Fibroblast of the aortic adventitia (primary cell): ENCODE results near the gene CCDC187. TPM values are rescaled to one million over a fixed set of nuclear protein-coding genes. Genes with fewer than 3 reads are reported as not detected.

Experiments used
- DNase-seq: peaks from one replicate; pipeline ENCODE4 v3.0.0-alpha.2; 2010; ENCODE audit warnings: low read depth
- H3K4me3 ChIP-seq: 2 replicates; pipeline ENCODE4 v1.5.1; 2011; ENCODE audit warnings: low read depth, mild to moderate bottlenecking, control low read depth, low read length, moderate library complexity
- total RNA-seq: library from RNA; depleted of rRNA; stranded (reverse); fragments of >200 nt; gene quantifications from 2 replicates; pipeline ENCODE4 v1.2.3, GENCODE V29; 2012; ENCODE audit warnings: low replicate concordance
- TF ChIP-seq, protein P1 (sequence below): IDR thresholded peaks from 2 replicates; pipeline ENCODE4 v1.5.1; 2011; ENCODE audit warnings: mild to moderate bottlenecking, low read length, control low read depth, inconsistent platforms; ENCODE audit not compliant: insufficient read depth

Gene CCDC187
- total RNA-seq, 1 donor, result under 0.01 TPM

DNA sequence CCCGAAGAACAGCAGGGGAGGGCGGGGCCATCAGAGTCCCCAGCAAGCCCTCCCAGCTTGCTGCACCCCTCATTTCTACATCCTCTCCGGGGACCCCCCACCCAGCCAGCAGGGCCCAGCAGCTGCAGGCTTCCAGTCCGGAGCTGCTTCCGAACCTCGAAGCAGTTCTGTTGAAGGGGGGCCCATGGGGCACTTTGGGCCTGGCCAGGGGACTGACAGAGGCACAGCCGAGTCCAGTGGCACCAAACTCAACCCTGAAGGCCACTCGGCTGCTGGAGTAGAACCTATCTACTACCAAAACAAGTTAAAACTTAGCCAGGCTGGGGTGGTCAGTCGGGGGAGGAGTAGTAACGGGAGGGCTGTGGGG lies 8.1 kb upstream of the CCDC187 start:
- TF ChIP-seq, protein P1, sequence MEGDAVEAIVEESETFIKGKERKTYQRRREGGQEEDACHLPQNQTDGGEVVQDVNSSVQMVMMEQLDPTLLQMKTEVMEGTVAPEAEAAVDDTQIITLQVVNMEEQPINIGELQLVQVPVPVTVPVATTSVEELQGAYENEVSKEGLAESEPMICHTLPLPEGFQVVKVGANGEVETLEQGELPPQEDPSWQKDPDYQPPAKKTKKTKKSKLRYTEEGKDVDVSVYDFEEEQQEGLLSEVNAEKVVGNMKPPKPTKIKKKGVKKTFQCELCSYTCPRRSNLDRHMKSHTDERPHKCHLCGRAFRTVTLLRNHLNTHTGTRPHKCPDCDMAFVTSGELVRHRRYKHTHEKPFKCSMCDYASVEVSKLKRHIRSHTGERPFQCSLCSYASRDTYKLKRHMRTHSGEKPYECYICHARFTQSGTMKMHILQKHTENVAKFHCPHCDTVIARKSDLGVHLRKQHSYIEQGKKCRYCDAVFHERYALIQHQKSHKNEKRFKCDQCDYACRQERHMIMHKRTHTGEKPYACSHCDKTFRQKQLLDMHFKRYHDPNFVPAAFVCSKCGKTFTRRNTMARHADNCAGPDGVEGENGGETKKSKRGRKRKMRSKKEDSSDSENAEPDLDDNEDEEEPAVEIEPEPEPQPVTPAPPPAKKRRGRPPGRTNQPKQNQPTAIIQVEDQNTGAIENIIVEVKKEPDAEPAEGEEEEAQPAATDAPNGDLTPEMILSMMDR, result no peak
- no peak for DNase-seq
- no peak overlapping the region for H3K4me3 ChIP-seq

DNA sequence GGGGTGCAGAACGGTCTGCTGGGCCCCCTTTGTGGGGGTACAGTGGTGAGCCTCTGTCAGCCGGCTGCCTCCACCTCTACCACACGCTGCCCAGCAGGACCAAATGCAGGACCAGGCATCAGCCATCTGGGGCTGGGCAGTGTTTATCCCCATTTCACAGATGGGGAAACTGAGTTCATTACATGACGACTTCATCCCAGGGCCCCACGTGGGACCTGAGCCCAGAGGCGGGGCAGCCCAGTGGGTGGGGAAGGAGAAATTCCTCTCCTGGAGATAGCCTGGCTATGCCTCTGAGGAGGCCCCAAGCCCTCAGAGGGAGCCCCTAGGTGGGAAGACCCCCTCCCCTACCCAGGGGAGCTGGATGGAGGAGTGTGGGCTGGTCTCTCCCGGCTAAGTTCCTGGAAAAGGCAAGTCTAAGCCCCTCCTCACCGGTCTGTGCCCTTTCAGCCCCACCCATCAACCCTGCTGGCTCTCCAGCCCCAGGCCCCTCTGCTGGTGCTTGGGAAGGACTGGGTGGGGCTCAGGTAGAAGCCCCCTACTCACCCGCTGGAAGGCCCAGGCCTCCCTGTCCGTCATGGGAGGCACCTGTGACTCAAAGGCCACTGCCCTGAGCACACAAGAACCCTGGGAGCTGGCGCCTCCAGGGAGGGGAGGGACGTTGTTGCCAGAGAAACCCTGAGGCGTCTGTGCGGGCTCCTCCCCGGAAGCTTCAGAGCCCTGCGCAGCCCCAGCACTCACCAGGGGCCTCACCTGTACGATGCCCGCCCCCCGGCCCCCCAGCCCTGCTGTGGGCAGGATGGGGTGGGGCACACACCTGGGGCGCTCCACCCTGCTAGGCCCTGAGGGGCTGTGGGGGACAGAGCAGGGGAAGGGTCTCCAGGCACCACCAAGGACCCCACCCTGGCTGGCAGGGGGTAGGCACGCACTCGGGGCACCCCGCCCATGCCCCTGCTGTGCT lies 7.4 kb upstream of the CCDC187 start:
- DNase-seq, result no peak
- TF ChIP-seq, protein P1, result no peak

DNA sequence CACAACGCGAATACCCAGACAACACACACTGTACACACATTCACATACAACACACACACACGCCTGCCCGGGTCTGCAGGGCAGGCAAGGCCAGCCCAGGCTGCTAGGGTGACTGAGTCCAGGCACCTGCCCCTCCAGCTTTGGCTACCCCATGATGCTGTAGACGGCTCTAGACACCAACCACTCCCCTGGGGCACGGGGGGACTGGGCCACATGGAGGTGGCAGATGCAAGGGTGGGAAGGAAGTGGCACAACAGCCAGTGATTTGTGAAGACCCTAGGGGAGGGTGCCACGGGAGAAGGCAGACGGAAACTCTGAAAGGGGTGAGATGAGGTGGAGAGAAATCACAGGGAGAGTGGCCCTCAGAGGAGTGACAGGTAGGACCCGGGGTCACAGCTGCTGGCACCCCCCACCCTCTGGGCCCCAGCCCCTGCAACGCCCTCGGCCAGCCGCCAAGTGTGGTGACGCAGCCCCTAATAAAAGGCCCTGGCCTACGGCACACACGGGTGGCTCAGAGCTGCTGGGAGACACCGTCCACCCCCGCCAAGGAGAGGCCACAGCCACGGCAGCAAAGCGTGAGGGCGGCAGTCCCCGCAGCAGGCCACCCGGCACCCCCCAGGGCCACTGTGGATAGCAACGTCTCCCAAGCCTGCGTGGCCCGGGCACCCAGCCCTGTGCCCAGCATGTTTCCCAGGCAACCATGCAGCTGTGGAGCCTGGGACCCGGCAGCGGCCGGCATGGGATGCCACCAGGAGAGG lies 6.6 kb upstream of the CCDC187 start:
- DNase-seq, result no peak
- no peak overlapping the region for H3K4me3 ChIP-seq
- TF ChIP-seq, protein P1, result no peak

More for the DNA sequence above, 7.4 kb upstream of the CCDC187 start:
- no peak overlapping the region for H3K4me3 ChIP-seq

DNA sequence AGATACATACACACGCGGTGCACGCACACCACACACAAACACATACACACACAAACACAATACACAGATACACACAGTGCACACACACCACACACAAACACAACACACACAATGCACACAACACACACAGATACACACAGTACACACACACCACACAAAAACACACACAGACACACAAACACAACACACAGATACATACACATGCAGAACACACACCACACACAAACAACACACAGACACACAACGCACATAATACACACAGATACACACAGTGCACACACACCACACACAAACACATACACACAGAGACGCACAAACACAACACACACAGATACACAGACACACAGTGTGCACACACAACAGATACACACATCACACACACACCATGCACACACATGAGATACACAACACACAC lies 5.9 kb upstream of the CCDC187 start:
- DNase-seq, result no peak
- no peak overlapping the region for H3K4me3 ChIP-seq
- TF ChIP-seq, protein P1, result no peak

DNA sequence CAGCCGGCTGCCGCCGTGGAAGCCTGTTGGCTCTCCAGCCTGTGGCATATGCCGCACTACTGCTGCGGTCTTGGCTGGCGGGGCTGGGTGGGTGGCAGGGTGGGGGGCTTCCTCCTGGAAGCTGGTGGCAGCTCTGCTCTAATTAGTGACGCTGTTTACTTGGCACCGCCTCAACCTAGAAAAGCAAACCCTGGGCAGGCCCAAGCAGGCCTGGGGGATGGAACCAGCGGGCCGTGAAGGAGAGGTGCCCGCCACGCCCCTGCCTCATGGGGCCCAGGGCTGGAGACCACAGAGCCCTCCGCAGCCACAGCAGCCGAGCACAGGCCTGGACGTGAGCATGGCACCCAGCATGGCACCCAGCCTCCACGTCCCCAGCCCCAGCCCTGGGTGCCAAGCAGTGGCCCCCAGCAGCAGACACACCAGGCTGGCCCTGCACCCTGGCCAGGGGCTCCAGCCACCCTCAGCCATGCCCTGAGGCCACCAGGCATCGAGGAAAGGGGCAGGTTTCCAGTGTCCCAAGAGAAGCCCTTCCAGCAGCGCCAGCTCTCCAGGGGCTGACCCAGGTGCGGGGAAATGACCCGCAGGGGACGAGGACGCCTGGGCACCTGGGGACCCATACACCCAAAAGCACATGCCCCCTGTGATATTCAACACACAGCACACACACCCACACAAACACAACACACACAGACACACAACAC lies 5.4 kb upstream of the CCDC187 start:
- no peak overlapping the region for H3K4me3 ChIP-seq
- no peak for DNase-seq
- TF ChIP-seq, protein P1, result no peak

DNA sequence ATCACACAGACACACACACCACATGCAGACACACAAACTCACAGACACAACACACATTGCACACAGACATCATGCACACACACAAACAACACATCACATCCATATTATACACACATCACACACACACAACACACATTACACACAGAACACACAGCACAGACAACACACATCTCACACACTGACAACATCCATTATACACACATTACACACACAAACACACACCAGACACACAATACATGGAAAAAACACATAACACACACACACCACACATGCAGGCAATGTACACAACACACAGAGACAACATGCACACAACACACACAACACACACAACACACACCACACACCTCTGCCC lies 4.8 kb upstream of the CCDC187 start:
- DNase-seq, result no peak
- no peak overlapping the region for H3K4me3 ChIP-seq
- TF ChIP-seq, protein P1, result no peak
